Measurements from ENCODE around the gene SEC14L6.

The SEC14L6 gene

GRCh38 chr22:30535182-30535581, 11.4 kb downstream of the SEC14L6 start:
- DNase-seq (ENCODE audit: low read depth) = no peak

- no peak for DNase-seq (ENCODE audit: low read depth)
Measured at GRCh38 chr22:30531651-30532608, 14.6 kb downstream of the SEC14L6 start.

GRCh38 chr22:30526656-30527055, 19.9 kb downstream of the SEC14L6 start:
- no peak for DNase-seq (ENCODE audit: low read depth)

GRCh38 chr22:30523646-30524489, 22.7 kb downstream of the SEC14L6 start:
- no peak for DNase-seq (ENCODE audit: low read depth)

GRCh38 chr22:30521368-30522156, 25.0 kb downstream of the SEC14L6 start:
- no peak for DNase-seq (ENCODE audit: low read depth)

- DNase-seq (ENCODE audit: low read depth) = no peak
Measured at GRCh38 chr22:30519842-30520425, 26.6 kb downstream of the SEC14L6 start.

- DNase-seq (ENCODE audit: low read depth) = no peak
Measured at GRCh38 chr22:30516731-30517130, 29.8 kb downstream of the SEC14L6 start.

- DNase-seq (ENCODE audit: low read depth) = no peak
Measured at GRCh38 chr22:30516273-30516672, 30.3 kb downstream of the SEC14L6 start.

GRCh38 chr22:30514252-30514651, 32.3 kb downstream of the SEC14L6 start:
- DNase-seq (ENCODE audit: low read depth) = no peak

- no peak for DNase-seq (ENCODE audit: low read depth)
Measured at GRCh38 chr22:30513462-30513861, 33.1 kb downstream of the SEC14L6 start.

- DNase-seq (ENCODE audit: low read depth) = no peak
Measured at GRCh38 chr22:30511911-30512310, 34.6 kb downstream of the SEC14L6 start.

GRCh38 chr22:30511109-30511508, 35.4 kb downstream of the SEC14L6 start:
- no peak for DNase-seq (ENCODE audit: low read depth)

- no peak for DNase-seq (ENCODE audit: low read depth)
Measured at GRCh38 chr22:30508216-30508615, 38.3 kb downstream of the SEC14L6 start.

GRCh38 chr22:30507670-30508069, 38.9 kb downstream of the SEC14L6 start:
- no peak for DNase-seq (ENCODE audit: low read depth)

- no peak for DNase-seq (ENCODE audit: low read depth)
Measured at GRCh38 chr22:30506507-30506968, 40.0 kb downstream of the SEC14L6 start.

GRCh38 chr22:30503551-30503950, 43.0 kb downstream of the SEC14L6 start:
- DNase-seq (ENCODE audit: low read depth) = no peak

- DNase-seq (ENCODE audit: low read depth) = no peak
Measured at GRCh38 chr22:30502911-30503310, 43.6 kb downstream of the SEC14L6 start.

- DNase-seq (ENCODE audit: low read depth) = no peak
Measured at GRCh38 chr22:30502153-30502552, 44.4 kb downstream of the SEC14L6 start.

- no peak for DNase-seq (ENCODE audit: low read depth)
Measured at GRCh38 chr22:30500628-30501027, 45.9 kb downstream of the SEC14L6 start.

- no peak for DNase-seq (ENCODE audit: low read depth)
Measured at GRCh38 chr22:30497466-30498150, 48.9 kb downstream of the SEC14L6 start.
